ENCODE measurements around the gene SLC44A1.

SLC44A1 gene

GRCh38 chr9:105333076-105333475, 88.6 kb downstream of the SLC44A1 start:
- peak in 1 of 2 experiments; percentile 14 for DNase-seq (ENCODE audit: low read depth in 2 of 2)

- no peak for DNase-seq (ENCODE audit: low read depth in 2 of 2)
Observed at GRCh38 chr9:105333811-105334210, 89.4 kb downstream of the SLC44A1 start.

- DNase-seq (ENCODE audit: low read depth in 2 of 2), result no peak
Observed at GRCh38 chr9:105338308-105338707, 93.9 kb downstream of the SLC44A1 start.

- DNase-seq (ENCODE audit: low read depth in 2 of 2), result no peak
Observed at GRCh38 chr9:105339849-105340248, 95.4 kb downstream of the SLC44A1 start.

GRCh38 chr9:105341434-105342146, 97.1 kb downstream of the SLC44A1 start:
- DNase-seq (ENCODE audit: low read depth in 2 of 2), result no peak

DNA sequence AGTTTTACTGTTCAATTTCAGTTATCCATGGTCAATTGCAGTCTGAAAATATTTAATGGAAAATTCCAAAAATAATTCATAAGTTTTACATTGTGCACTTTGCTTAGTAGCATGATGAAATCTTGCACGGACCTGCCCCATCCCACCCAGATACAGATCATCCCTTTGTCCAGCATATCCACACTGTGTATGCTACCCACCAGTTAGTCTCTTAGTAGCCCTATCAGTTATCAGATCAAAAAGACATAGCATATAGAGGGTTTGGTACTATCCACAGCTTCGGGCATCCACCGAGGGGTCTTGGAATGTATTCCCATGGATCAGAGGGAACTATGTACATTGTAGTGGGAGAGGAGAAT, 97.7 kb downstream of the SLC44A1 start:
- DNase-seq (ENCODE audit: low read depth in 2 of 2), result no peak

- peak in 1 of 2 experiments; percentile 21 for DNase-seq (ENCODE audit: low read depth in 2 of 2)
Observed at GRCh38 chr9:105344283-105344682, 99.8 kb downstream of the SLC44A1 start.

GRCh38 chr9:105345626-105346025, 101.2 kb downstream of the SLC44A1 start:
- no peak for DNase-seq (ENCODE audit: low read depth in 2 of 2)

DNA sequence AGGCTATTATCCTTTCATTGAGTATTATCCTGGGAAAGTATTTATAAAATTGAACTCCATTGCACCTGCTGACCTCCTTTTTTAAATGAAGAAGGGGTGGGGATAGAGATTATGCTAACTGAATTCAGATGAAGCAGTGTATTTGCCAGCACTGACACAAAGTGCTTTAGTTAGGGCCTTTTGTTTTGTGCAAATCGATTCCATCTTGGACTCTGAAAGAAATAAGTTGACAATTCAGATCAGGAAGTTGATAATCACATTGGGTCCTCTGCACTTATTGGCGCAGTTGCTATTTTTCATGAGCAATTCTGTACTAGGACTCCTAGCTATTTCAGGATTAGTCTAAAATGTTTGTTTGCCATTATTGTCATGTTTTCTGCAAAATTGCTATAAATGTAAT, 101.8 kb downstream of the SLC44A1 start:
- no peak for DNase-seq (ENCODE audit: low read depth in 2 of 2)

GRCh38 chr9:105354448-105354847, 110.0 kb downstream of the SLC44A1 start:
- DNase-seq (ENCODE audit: low read depth in 2 of 2), result no peak

- DNase-seq (ENCODE audit: low read depth in 2 of 2), result no peak
Observed at GRCh38 chr9:105355781-105356180, 111.3 kb downstream of the SLC44A1 start.

DNA sequence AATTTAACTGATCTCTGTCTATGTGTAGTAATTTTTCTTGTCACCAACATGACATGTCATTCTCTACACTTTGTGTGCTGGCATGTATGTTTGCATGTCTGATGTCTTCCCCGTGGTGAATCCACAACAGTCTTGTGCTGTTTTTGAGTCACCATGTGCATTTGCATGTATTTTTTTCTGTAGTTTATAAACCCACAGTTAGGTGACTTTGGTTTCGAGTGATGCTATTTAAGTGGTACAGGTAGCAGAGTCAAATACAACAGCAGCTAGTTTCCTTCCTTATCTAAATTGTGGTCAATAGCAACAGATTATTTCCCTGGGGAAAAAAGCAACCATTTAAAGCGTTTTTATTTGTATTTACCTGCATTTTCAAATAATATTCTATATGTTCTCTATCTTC, 113.5 kb downstream of the SLC44A1 start:
- no peak for DNase-seq (ENCODE audit: low read depth in 2 of 2)

GRCh38 chr9:105359892-105360291, 115.4 kb downstream of the SLC44A1 start:
- no peak for DNase-seq (ENCODE audit: low read depth in 2 of 2)

DNA sequence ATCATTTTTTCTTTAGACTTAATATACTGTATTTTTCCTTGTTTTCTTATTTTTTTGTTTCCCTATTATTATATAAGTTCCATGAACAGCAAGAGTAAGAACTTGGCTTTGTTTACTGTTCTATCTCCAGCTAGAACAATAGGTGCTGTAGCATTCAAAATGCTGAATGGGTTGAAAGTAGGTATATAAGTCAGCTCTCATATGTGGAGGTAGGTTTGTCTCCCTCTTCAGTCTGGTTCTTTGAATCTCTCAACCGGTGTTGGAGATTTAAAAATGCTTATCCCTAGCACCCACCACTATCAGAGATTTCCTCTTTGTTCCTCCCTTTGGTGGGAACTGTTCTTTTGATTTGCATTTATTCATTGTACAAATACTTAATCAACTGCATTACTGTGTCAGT, 115.9 kb downstream of the SLC44A1 start:
- no peak for DNase-seq (ENCODE audit: low read depth in 2 of 2)

DNA sequence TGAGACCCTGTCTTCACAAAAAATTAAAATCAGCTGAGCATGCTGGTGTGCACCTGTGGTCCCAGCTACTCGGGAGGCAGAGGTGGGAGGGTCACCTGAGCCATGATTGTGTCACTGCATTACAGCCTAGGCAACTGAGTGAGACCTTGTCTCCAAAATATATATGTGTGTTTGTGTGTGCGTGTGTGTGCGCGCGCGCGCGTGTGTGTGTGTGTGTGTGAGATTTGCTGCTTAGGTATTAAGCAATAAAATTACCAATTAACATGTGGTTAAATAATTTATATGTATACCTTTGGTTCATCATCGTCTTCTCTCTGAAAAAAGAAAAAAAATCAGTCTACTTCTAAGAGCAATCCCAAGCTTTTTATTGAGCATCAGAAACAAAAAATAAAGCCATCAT, 117.4 kb downstream of the SLC44A1 start:
- no peak for DNase-seq (ENCODE audit: low read depth in 2 of 2)

GRCh38 chr9:105362470-105362869, 118.0 kb downstream of the SLC44A1 start:
- no peak for DNase-seq (ENCODE audit: low read depth in 2 of 2)

GRCh38 chr9:105363837-105364236, 119.4 kb downstream of the SLC44A1 start:
- no peak for DNase-seq (ENCODE audit: low read depth in 2 of 2)

DNA sequence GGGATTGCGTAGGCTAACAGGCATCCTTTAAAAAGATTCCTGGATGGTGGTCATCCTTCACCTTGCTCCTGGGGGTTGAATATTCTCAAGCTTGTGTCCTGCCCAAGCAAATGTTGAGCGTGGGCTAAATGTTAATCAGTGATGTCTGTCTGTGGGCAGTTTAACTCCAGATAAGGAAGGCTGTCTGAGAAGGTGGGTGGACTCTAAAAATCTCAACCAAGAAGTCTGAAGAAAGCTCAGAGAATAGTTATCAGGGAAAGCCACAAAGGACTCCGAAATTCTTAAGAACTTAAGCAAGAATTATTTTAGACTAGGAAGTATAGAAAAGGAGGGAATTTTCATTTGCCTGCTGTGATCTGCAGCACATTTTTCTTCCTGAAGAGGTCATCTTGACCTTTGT, 125.5 kb downstream of the SLC44A1 start:
- DNase-seq (ENCODE audit: low read depth in 2 of 2), result no peak

GRCh38 chr9:105373723-105374122, 129.3 kb downstream of the SLC44A1 start:
- DNase-seq (ENCODE audit: low read depth in 2 of 2), result no peak

DNA sequence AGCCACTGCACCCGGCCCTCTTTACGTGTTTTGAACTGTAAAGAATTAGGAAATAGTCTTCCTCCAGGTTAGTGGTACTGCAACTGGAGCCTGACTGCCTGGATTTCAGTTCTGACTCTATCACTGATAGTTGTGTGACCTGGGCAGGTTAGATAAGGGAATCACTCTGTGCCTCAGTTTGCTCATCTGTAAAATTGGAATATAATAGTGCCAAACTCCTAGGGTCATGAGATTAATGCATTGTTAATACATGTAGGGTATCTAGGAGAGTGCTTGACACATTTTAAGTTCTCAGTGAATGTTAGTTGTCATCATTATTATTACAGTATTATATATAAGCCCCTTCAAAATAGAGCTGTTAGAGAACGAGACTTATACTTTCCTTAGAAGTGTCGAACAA, 130.9 kb downstream of the SLC44A1 start:
- DNase-seq (ENCODE audit: low read depth in 2 of 2), result no peak

DNA sequence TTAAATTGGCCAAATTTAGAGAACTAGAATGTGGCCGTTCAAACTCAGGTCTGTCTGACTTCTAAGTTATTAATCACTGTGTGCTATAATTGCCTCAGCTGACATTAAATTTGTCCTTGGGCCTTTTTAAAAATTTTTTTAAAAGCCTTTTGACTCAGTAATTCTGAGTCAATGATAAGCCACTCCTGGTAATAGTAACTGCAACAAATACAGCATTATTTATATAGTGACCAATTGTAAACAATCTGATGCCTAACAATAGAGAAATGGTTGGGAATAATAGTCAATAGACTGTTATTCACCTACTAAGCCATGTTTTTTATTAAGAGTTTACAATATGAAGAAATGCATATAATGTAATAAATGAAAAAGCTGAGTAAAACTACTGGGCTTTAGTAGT, 132.4 kb downstream of the SLC44A1 start:
- no peak for DNase-seq (ENCODE audit: low read depth in 2 of 2)

DNA sequence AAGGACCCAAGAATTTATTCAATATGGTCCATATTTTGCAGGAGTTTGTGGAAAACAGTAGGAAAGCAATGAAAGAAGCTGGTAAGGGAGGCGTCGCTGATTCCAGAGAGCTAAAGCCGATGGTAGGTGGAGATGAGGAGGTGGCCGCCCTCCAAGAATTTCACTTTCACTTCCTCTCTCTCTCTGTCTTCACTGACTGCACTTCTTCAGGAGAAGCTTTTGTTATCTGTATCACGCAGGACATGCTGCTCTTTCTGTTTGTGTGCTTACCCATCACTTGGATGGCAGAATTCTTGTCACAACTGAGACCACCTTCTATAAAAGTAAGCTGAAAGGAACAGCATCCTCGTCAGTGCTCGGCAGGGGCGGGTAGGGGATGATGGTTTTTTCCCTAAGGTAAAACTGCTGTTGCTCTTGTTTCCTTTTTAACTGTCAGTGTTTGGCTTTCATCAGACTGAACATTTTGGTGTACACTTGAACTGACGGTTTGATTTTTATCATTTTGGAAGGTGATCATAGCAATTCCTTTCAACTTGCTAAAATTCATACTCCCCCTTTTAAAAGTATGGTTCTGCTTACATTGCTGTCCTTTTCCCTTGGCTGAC, 141.0 kb downstream of the SLC44A1 start:
- no peak for DNase-seq (ENCODE audit: low read depth in 2 of 2)

- DNase-seq (ENCODE audit: low read depth in 2 of 2), result no peak
Observed at GRCh38 chr9:105389796-105390195, 145.3 kb downstream of the SLC44A1 start.

- no peak for DNase-seq (ENCODE audit: low read depth in 2 of 2)
Observed at GRCh38 chr9:105390871-105391270, 146.4 kb downstream of the SLC44A1 start.

Data from fibroblast of skin of left quadriceps (primary cell).